HuH-7 (cell line): ENCODE measurements around the gene MIAT.

Experiments
- DNase-seq: peaks from one replicate; pipeline ENCODE4 v3.0.0; 2011; ENCODE audit warnings: low spot score

MIAT gene

DNA sequence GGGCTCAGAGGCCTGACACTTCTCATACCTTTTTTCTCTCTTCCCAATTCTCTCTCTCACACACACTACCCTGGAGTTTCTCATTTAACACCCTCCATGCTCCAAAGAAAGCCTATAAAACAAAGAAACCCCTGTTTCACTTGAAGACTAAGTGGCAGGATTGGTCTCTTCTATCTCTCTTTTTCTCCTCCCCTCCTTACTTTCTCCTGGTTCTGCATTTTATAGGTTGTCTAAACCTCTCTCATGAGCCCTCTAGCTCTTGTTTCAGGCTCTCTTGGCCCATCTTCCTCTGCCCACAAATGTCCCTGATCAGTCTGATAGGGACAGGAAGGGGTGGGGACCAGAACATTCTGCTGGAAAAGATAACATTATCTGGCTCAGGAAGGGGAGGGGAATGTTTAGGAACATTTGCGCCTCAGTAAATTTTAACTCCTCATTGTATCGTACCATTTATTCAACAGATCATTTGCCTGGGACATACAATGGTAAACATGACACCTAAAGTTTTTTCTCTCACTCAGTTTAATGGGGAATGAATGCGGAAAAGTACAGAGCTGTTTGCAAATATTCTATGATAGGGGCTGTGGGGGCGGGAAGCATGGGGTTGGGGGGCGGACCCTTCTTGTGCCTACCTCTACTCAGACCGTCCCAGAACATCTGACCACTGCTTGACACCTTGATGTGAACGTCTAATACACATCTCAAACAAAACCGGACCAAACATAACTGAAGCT lies 24.8 kb upstream of the MIAT start:
- DNase-seq, result no peak

DNA sequence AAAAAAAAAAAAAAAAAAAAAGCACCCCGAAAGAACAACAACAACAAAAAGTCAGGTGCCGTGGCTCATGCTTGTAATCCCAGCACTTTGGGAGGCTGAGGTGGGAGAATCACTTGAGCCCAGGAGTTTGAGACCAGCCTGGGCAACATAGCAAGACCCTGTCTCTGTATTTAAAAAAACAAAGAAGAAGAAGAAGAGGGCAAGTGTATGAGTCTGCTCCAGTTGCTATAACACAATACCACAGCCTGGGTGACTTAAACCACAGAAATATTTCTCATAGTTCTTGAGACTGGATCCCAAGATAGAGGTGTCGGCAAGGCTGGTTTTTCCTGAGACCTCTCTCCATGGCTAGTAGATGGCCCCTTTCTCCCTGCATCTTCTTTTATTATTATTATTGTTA lies 23.2 kb upstream of the MIAT start:
- DNase-seq, result no peak

DNA sequence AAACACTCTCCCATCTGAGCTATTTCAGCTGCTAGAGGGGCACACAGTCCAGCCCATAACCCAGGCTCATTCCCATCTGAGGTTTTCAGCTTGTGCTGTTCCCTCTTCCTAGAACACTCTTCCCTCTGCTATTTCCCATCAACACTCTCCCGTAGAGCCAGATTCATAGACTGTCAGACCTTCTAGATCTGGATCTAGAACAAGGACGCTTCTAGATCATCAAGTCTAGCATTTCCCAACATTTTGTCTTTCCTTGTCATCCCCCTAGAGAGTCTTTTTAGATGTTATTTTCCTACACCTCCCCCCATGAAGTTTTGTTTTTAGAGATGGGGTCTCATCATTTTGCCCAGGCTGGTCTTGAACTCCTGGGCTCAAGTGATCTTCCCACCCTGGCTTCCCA lies 22.3 kb upstream of the MIAT start:
- DNase-seq, result no peak

DNA sequence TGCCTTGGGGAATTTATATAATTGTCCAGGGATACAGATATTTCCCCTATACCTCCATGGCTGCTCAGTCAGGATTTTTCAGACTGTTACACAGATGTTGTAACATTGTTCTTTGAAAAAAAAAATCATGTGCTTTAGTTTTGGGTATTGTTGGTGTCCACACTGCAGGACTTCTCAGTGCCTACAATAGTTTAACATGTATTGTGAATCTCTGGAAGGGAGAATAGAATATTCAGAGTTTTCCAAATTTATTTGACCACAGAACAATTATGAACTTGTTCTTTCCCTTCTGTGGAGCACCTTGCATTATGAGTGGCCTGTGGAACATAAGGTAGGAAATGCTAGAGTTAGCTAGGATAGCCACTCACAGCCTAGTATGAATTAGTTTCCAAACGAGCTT lies 21.1 kb upstream of the MIAT start:
- DNase-seq, result no peak

DNA sequence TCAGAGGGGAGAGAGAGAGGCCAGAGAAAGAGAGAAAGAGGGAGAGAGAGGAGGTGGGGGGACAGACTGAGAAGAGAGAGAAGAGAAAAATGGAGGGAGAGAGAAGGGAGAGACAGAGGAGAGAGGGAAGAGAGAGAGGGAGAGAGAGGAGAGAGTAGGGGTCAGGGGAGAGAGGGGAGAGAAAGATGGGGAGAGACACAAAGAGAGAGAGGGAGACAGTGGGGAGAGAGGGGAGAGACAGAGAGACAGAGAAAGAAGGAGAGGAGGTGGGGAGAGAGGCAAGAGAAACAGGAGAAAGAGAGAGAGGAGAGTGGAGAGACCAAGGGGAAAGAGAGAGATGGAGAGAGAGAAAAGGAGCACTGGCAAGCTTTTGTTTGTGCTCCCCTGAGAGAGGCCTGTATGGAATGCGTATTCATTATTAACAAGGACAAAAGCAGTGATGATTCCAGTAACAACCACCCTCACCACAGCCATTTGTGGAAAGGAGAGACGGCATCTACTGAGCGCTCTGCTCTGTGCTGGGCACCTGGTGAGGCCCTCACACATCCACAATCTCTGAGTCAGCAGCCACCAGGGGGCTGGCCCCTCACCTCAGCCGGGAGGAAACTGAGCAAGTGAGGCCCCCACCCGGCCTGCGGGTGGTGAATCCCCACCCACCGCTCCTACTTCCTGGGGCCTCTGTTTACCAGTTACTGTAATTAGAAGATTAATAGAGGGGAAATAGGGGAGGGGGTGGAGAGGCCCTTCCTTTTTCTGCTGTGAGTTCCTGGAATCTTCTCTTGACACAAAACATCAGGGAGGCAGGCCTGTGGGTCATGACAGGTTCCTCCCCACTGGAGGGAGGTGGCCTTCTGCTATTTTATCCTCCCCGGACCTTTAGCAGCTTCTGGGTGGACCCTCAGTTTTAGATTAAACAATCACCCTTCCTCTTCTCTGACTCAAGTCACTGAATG lies 14.6 kb upstream of the MIAT start:
- DNase-seq, result no peak

DNA sequence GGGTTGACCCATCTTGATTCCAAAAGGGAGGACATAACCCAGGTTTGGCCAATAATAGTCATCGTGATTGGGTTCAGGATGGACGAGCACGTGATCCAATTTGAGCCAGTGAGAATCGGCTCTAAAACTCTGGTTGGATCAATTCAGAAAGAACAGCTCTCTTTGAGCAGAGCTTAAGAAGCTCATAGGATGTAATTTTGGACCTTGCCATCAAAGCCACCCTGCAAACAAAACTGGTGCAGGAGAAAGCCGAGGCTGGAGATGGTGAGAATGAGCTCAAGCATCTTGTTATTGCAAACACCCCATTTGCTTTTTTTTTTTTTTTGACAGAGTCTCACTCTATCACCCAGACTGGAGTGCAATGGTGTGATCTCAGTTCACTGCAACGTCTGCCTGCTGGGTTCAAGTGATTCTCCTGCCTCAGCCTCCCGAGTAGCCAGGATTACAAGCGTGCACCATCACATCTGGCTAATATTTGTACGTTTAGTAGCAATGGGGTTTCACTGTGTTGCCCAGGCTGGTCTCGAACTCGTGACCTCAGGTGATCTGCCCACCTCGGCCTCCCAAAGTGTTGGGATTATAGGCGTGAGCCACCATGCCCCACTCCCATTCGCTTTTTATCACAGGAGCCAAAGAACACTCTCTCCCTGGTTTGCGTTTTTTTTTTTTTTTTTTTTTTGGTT lies 13.8 kb upstream of the MIAT start:
- DNase-seq, result no peak

DNA sequence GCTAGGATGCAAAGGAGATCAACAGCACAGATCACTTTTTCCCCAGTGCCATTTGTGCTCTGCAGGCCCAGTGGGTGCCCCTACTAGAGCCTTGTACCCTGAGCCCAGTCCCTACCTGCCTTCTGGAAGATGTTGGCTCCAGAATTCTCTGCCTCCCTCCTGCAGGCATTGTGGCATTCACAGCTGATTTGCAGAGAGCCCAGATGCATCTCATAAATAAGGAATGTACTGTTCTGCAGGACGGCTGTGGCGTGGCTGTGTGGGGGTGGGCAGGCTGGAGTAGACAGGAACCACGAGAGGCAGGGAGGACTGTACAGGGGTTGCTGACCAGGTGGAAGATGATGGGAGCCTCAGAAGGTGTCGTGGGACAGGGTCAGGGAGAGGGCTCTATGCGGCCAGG lies 11.2 kb upstream of the MIAT start:
- no peak for DNase-seq

DNA sequence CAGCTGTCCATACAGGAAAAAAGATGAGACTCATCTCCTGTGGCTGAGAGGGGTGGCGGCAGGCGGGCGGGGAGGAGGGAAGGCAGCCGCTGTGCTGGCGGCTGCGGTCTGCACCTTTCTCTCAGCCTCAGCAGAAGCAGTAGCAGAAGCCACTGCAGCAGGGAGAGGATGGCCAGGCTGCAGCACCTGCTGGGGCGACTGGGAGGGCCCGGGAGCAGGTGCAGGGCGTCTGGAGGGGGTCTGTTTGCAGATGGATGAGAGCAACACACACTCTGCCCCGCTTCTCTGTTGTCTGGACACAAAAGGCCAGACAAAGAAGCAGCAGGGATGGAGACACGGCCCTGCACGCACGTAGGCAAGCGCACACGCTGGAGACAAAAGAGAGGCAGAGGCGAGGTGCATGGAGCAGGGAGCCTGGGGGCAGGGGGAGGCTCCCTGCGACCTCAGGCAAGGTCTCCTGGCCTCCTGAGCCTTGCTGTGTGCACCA lies 9.3 kb upstream of the MIAT start:
- no peak for DNase-seq

DNA sequence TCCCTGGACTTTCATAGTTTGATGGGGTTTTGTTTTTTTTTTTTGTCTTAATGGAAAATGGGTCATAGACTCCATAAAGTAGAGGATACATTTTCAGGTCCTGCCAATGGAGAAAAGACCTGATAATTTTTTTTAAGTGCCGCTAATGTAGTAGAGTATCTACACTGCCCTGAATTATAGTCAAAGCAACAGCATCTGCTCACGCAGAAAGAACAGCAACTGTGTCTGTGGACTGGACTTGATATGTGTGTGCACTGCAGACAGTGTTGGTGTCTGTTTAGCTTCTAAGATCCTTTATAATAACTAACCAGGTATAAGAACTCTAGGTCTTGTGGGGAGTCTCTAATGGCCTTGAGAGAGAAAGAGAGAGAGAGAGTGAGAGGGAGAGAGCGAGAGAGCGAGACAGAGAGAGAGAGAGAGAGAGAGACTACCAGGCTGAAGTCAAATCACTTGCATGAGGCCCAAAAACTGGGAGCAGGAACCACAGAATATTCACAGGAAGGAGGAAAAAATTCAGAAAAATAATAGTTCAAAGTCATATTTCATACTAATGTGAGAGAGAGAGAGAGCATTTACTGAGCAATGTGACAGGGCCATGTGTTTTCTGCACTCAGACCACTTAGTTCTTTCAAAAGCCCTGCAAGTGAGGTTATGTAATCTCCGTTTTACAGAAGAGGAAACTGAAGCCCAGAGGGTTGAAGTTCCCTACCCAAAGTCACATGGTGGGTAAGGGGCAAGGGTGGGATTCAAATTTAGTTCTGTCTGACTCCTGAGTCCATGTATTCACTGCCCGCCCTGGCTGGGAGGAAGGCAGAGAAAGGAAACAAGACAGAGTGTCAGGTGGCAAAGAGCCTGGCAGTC lies 8.6 kb upstream of the MIAT start:
- no peak for DNase-seq

DNA sequence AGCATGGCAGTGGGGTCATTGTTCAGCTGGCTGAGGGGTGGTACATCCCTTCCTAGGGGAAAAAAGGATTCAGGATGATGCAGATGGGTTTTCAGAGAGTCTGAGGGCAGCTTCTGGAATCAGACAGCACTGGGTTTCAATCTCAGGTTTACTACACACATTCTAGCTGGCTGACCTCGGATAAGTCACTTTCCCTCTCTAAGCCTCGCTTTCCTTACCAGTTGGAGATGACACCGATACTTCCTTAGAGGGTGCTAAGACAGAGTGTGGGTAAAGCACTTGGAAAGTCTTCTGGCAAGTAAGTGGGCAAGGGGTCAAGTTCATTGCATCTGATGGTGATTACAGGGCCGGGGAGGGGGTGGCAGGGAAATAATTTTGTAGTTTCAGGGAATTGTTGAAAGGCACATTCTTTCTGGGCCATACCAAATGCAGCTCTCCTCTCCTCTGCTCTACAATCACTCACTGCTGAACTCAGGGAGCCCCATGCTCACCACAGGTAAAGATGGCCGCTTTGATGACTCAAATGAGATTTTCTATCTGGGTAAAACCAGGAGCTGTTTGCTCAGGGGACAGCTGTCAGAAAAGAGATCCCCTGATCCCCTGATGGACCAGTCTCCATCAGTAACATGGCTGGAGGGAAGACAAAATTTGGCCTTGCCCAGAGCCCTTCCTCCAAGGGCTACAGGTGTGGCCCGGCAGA lies 6.5 kb upstream of the MIAT start:
- DNase-seq, result no peak

DNA sequence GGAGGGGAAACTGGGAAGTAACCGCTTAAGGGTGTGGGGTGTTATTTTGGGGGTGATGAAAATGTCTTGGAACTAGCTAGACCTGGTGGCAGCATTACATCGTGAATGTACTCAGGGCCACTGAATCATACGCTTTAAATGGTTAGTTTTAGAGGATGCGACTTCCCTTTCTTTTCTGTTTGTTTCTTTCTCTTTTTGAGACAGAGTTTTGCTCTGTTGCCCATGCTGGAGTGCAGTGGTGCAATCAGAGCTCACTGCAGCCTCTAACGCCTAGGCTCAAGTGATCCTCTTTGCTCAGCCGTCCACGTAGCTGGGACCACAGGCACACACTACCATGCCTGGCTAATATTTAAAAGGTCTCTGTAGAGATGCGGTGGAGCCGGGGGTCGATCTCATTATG lies 5.6 kb upstream of the MIAT start:
- DNase-seq, result no peak

DNA sequence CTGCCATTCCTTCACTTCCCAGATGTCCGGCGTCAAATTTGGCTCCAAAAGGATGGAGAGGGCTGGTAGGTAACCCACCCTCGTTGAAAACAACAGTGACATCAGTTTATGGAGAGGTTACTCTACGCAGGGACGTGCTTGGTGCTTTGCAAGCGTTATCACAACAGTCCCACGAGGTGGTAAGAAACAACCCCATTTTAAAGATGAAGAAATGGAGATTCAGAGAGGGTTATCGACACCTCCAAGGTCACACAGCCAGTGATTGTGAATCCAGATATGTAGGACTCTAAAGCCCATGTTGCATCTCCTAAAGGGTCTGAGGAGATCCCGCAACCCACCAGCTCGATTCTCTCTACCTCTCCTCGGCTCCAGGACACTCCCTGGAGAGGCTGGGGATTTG lies 773 bp downstream of the MIAT start:
- DNase-seq, result no peak

DNA sequence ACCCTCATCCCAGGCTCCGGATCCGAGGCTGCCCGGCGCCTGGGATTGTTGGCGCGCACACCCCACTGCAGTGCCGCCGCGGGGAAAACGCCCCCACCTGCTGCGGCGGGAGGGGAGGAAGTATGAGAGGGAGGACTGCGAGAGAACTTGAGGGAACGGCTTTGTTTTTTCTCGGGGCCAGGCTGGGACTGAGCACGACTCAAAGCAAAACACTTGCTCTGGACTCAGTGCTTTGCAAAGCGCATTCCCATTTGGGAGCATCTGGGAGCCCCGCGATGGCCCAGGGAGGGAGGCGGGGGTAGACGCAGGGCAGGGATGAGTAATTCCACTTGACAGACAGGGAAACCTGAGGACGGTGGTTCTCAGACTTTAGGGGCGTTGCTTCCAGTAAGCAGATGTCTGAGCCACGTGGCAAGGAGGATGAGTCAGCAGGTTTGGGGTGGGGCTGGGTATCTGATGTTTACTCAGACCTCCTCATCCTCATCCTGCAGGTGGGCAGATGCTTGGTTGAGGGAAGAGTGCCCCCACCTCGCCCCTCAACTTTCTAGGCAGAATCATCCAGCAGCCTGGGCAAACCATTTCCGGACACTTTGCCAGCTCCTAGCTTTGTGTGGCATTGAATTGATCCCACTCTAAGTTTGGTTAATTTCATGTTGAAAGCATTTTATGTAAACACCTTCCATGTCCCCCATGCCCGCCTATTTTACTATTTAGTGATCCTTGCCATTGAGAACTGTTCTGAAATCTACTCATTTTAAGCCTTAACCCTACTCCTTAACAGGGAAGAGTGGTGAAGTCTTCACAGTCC lies 1.5 kb downstream of the MIAT start:
- DNase-seq, result no peak

DNA sequence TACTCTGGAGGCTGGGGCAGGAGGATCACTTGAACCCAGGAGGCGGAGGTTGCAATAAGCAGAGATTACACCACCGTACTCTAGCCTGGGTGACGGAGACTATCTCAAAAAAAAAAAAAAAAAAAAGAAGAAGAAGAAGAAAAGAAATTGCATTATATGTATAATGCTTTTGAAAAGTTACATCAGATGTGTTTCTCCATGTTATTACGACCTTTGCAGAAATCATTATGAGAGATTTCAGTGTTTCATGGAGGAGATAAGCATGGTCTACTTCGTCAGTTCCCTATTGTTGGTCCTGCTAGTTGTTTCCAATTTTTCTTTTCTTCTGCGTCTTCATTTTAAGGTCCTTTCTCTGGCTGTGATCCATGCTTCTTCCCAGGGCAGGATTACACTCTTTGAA lies 3.0 kb downstream of the MIAT start:
- no peak for DNase-seq

DNA sequence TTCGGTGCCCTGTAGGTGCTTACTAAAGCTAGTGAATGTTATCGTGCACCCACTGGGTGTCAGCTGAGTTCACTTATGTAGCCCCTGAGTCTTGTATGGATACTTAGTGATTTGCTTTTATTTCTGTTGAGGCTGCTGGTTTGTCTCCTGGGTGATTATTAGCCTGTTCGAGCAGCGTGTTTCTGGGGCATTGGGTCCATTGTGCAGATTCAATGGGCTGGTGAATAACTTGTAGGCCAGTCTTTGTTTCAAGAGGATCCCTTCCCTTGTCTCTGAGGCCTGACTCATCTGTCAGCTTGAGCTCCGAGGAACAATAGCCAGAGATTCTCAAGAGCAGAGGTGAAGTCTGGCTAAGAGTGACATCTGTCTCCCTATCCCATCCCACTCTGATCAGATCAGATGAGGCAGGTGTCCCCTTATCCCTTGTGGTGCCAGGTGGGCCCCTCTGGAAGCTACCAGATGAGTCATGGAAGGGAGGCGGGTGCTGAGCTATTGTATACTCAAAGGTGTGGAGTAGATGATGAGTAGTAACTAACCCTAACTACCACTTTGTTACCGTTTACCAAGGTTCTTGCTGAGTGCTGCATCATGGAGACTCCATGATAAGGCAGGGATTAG lies 3.7 kb downstream of the MIAT start:
- no peak for DNase-seq

DNA sequence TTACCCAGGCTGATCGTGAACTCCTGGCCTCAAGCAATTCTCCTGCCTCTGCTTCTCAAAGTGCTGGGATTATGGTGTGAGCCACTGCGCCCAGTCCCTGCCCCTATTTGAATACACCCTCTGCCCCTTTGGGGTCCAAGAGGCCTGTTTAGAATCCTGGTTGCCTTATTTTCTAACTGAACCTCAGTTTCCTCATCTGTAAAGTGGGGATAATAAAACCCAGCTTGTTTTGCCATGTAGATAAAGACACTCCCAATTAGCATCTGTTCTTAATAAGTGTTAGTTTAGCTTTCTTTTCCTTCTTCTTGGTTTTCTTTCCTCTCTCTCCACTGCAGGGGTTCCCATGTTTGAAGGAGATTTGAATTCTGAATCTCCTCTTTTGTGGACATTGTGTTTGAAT lies 4.8 kb downstream of the MIAT start:
- DNase-seq, result no peak

DNA sequence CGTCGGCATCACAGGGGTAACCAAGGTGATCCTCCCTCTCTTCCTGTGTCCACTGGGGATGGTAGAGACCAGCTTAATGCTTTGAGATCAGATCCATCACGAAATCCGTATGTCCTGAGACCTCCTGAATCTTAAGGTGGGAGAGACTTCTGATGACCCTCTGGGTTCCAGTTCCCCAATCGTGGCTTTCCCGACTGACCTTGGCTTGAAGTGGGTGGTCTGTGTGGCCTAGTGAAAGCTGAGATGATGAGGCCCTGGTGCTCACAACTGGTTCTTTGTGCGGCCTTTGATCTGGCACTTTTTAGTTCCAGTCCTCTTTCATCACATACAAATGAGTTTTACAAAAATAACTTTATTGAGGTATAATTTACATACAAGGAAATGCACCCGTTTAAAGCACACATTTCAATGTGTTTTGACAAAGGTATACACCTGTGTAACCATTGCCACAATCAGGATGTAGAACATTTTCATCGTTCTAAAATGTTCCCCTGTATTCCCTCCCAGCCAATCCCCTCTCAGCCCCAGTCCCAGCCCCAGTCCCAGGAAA lies 6.1 kb downstream of the MIAT start:
- DNase-seq, result no peak

DNA sequence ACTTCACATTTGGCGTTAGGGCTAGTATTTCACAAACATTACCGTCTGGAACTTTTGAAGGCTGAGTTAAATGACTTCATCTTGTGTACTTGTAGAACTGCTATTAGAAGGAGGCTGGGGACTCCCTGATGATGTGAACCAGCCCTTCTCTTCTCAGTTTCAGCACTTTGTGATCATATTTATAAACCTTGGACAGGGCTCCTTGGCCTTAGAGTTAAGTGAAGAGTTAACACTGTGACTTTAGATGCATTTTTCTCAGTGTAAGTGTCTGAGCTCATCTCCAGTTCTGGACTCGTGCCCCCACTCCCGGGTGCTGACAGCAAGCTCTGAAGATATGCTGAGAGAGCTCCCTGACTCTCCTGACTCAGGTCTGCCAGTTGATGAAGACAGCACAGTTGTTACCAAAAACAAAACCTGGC lies 8.4 kb downstream of the MIAT start:
- no peak for DNase-seq

DNA sequence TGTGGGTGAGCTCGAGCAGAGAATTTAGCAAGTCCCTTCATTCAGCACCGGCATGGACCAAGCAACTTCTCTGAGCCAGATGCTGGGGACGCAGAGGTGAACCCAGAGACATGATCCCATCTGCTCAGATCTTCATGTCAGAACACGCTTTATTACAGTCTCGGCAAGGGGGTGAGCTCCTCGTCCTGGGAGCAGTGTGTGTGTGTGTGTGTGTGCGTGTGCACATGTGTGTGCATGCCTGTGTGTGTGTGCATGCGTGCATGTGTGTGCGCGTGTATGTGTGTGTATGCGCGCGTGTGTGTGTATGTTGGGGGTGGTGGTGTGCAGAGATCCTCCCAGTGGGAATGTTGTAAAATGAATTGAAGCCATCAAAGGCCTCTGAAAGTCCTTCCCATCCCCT lies 9.8 kb downstream of the MIAT start:
- DNase-seq, result no peak
